ENCODE data around the gene FEZF1. TPM values are rescaled to one million over a fixed set of nuclear protein-coding genes. Genes with fewer than 3 reads are reported as not detected.

FEZF1 gene
- total RNA-seq, 1 experiment from 2014 or later: not detected

DNA sequence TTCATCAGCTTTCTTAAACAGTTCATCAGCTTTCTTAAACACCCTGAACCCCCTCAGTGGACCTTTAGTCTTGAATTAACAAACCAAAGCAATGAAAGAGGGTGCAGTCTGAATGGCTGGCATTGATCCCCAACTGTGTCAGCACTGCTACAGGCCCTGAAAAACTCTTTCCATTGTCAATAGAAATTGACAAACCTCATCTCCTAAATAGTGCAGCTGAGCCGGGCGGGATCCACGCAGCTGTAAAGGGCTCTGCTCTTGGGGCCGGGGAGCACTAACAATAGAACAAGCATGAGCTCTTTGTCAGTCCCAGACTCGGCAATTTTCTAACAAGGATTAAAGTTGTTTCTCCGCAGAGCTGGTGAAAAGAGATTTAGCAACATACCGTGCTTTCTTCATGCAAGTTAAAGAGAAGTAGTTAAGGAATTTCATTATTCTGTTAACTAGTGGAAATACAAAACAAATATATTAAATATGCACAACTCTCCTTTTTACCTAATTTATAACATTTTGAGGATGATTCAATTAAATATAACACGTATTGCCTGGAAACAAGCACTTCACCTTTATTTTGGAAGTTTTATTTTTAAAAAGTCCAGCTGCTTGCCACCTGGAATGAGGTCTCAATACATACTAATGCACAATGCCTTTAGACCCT lies 24.7 kb upstream of the FEZF1 start:
- H3K27me3 Mint-ChIP-seq (ENCODE audit: unreplicated experiment): no peaks in the 10 kb centered on the region

DNA sequence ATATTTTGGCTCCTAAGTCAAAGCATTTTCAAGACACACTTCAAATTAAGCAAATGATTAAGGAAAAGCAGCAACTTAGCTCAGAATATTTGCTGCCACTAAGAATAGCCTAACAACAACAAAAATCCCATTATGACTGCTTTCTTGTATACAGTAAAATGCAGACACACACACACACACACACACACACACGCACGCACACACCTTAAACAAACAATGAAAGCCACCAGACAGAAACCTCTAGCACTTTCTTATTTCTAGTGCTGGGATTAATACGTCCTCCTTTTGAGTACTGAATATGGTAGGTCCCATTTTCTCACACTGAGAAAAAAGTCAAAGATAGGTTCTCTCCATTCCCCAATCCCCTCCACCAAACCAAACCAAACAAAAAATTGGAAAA lies 23.4 kb upstream of the FEZF1 start:
- H3K4me3 Mint-ChIP-seq (ENCODE audit: low read depth, unreplicated experiment): no peak overlapping the region
- H3K27me3 Mint-ChIP-seq (ENCODE audit: unreplicated experiment): no peaks in the 10 kb centered on the region
- BruUV-seq (replicated peaks): no TSS peak
- H3K9me3 Mint-ChIP-seq (ENCODE audit: low read depth, unreplicated experiment): no peaks in the 10 kb centered on the region
- CTCF ChIA-PET: interaction anchor here (0.6 kb wide), 1 partner anchor 90 kb away, joined by 3 read pairs; no protein-coding TSS in a partner anchor
- no peak for DNase-seq
- H3K4me1 Mint-ChIP-seq (ENCODE audit: low read depth, unreplicated experiment): no peaks in the 10 kb centered on the region
- H3K27ac Mint-ChIP-seq (ENCODE audit: unreplicated experiment): no peak overlapping the region
- intact Hi-C loops (cut with micrococcal nuclease; ENCODE audit: unreplicated experiment): no loop called here
- no peaks in the 10 kb centered on the region for H3K36me3 Mint-ChIP-seq (ENCODE audit: insufficient read depth, unreplicated experiment)
- TF ChIP-seq, protein P1, sequence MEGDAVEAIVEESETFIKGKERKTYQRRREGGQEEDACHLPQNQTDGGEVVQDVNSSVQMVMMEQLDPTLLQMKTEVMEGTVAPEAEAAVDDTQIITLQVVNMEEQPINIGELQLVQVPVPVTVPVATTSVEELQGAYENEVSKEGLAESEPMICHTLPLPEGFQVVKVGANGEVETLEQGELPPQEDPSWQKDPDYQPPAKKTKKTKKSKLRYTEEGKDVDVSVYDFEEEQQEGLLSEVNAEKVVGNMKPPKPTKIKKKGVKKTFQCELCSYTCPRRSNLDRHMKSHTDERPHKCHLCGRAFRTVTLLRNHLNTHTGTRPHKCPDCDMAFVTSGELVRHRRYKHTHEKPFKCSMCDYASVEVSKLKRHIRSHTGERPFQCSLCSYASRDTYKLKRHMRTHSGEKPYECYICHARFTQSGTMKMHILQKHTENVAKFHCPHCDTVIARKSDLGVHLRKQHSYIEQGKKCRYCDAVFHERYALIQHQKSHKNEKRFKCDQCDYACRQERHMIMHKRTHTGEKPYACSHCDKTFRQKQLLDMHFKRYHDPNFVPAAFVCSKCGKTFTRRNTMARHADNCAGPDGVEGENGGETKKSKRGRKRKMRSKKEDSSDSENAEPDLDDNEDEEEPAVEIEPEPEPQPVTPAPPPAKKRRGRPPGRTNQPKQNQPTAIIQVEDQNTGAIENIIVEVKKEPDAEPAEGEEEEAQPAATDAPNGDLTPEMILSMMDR (IDR thresholded peaks at IDR 0.05; ENCODE audit: unreplicated experiment): no peak

More for the DNA sequence above, 24.7 kb upstream of the FEZF1 start:
- intact Hi-C loops (cut with micrococcal nuclease; ENCODE audit: unreplicated experiment): no loop called here
- CTCF ChIA-PET: no interaction called here
- DNase-seq: no peak
- H3K4me1 Mint-ChIP-seq (ENCODE audit: low read depth, unreplicated experiment): no peaks in the 10 kb centered on the region
- H3K9me3 Mint-ChIP-seq (ENCODE audit: low read depth, unreplicated experiment): no peaks in the 10 kb centered on the region
- no peaks in the 10 kb centered on the region for H3K36me3 Mint-ChIP-seq (ENCODE audit: insufficient read depth, unreplicated experiment)
- no TSS peak for BruUV-seq (replicated peaks)
- TF ChIP-seq, protein P1 (IDR thresholded peaks at IDR 0.05; ENCODE audit: unreplicated experiment): no peak
- H3K27ac Mint-ChIP-seq (ENCODE audit: unreplicated experiment): no peak overlapping the region
- H3K4me3 Mint-ChIP-seq (ENCODE audit: low read depth, unreplicated experiment): no peak overlapping the region

DNA sequence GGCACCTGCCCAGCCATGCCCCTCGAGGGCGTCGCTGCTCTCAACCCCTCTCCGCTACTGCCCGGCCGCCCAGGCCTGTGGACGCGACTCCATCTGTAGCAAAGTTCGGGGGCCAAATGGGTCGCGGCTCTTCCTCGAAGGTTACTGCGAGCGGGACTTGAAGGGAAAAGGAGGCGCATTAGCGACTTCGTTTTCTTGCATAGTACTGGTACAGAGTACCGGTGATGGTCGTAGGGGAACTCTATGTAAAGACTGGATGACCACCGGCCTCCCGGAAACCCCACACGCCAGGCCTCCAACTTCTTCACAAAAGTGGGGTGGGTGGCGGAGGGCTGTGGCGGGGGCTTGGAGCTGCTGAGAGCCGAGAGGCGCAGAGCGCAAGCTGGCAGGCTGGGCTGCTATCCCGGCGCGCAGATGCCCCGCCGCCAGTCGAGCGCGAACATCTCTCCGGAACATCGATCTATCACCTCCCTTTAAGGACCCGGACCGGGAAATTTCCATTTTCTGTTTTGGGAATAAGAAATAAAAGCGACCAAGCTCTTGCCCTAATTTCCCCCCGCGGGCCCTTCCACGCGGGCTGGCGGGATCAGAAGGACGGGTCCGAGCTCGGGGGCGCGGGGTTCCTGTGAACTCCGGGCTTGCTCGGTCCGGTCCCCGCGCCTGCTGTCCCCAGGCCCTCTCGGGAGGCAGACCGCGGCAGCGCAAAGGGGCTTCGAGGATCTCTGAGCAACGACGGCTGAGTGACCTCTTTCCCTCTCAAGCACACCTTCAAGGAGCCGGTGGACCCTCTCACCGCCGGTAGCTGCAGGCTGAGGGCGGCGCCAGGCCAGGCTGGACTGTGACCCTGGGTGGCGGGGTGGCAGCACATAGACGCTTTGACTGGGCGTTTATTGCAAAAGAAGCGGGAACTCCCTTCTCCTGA lies 12.2 kb upstream of the FEZF1 start:
- Mint-ChIP-seq H3K27me3 (ENCODE audit: unreplicated experiment) (peaks cover 33% of the 10 kb centered on the region), H3K36me3 (ENCODE audit: insufficient read depth, unreplicated experiment) (no peaks in the 10 kb centered on the region), H3K9me3 (ENCODE audit: low read depth, unreplicated experiment) (no peaks in the 10 kb centered on the region), H3K4me1 (ENCODE audit: low read depth, unreplicated experiment) (peaks cover 29% of the 10 kb centered on the region), H3K27ac (ENCODE audit: unreplicated experiment) (no peak overlapping the region), H3K4me3 (ENCODE audit: low read depth, unreplicated experiment) (peak overlapping the region; percentile 60)
- no peak for DNase-seq
- CTCF ChIA-PET: interaction anchor here (1.2 kb wide), 1 partner anchor 53 kb away, joined by 6 read pairs; no protein-coding TSS in a partner anchor
- TF ChIP-seq, protein P1 (IDR thresholded peaks at IDR 0.05; ENCODE audit: unreplicated experiment): no peak
- BruUV-seq (replicated peaks): no TSS peak
- intact Hi-C loops (cut with micrococcal nuclease; ENCODE audit: unreplicated experiment): no loop called here

DNA sequence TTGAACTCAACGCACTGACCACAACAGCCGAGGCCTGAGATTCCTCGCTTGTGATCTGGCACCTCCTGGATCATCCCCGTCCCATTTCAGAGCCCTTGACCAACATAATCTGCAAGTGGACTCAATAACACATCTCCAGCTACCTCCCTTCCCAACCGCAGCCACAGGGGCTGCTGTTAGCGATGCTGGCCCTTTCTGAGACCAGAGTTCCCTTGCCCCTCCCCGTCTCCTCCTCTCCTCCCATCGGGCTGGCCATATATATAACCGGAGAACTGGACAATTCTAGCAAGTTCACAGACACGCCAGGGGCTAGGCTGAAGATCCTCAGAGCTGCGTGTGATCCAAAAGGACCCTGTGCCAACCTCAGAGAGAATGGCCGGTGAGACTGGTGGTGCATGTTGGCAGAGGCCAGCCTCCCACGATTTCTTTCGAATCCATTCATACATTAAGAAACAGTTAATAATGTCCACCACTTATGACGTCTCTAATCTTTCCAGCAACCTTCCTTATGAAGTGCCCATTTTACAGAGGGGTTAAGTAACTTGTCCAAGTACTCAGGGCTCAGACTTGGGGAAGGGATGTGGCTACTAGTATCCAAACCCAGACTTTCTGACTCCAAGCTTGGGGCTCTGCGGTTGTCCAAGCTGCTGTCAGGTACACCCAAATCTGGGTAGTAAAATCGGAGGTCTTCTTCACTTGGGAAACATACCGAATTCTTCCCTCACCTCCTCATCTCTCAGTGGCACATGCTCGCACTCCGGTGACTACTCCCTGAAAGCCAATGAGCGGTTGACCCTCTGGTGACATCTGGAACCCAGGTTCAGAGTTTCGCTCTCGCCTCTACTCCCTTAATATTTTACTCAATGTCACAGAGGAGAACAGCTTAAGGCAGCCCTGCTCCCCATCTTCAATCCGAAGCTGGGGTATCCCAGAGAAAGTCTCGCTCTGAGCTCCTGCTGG lies 11.2 kb upstream of the FEZF1 start:
- Mint-ChIP-seq H3K9me3 (ENCODE audit: low read depth, unreplicated experiment) (no peaks in the 10 kb centered on the region), H3K4me1 (ENCODE audit: low read depth, unreplicated experiment) (peaks cover 29% of the 10 kb centered on the region), H3K4me3 (ENCODE audit: low read depth, unreplicated experiment) (peak overlapping the region; percentile 60), H3K27me3 (ENCODE audit: unreplicated experiment) (peaks cover 33% of the 10 kb centered on the region), H3K27ac (ENCODE audit: unreplicated experiment) (peak overlapping the region; percentile 6), H3K36me3 (ENCODE audit: insufficient read depth, unreplicated experiment) (no peaks in the 10 kb centered on the region)
- TF ChIP-seq, protein P1 (IDR thresholded peaks at IDR 0.05; ENCODE audit: unreplicated experiment): no peak
- DNase-seq: no peak
- intact Hi-C loops (cut with micrococcal nuclease; ENCODE audit: unreplicated experiment): no loop called here
- BruUV-seq (replicated peaks): no TSS peak
- CTCF ChIA-PET: interaction anchor here (0.6 to 1.2 kb wide), 2 partner anchors 54 to 164 kb away, joined by 3 to 6 read pairs; no protein-coding TSS in a partner anchor

Data from Calu3 (cell line).